Jurkat, Clone E6-1 (cell line): ENCODE measurements around the gene TTC27.

Experiments
- DNase-seq: peaks from one replicate; pipeline ENCODE4 v3.0.0-alpha.2; 2011; ENCODE audit warnings: low read depth, low spot score
- H3K4me3 ChIP-seq: 2 replicates; pipeline ENCODE4 v1.5.1; 2011; ENCODE audit warnings: mild to moderate bottlenecking, low read length, control low read depth, moderate library complexity

The TTC27 gene

GRCh38 chr2:32780961-32781360, 153.1 kb downstream of the TTC27 start:
- no peak overlapping the region for H3K4me3 ChIP-seq
- no peak for DNase-seq

DNA sequence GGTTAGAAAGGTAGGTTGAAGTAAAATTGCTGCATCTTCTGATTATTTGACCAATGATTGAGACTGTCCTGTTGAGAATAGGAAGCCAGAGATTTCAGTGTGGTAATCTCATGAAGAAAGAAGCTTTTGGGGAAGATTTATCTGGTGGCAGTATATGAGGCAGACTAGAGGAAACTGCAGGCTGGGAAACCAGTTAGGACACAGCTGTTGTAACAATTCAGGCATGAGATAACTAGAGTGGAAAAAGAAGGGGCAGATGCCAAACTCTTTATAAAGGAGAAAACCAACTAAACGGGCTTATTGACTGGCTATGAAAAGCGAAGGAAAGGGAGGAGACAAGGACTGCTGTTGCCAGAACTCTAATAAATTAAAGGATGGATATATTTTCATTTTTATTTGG, 155.6 kb downstream of the TTC27 start:
- DNase-seq: no peak
- no peak overlapping the region for H3K4me3 ChIP-seq

DNA sequence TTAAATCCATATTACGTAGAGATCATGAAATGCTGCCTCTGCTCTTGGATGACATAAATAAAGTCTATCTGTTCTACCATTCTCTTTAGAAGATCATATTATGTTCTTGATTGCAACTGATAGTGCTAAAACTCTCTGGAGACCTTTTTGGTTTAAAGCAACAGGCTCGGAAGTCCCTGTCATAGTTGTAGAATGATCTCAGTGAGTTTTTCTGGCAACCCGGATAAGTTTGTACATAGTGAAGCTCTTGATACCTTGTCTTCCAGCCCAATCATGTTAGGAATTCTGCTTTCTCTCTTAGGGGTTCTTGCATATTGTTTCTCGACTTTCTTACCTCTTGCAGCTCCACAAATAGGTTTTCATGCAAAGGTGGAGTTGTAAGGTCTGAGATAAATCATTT, 156.1 kb downstream of the TTC27 start:
- DNase-seq: no peak
- H3K4me3 ChIP-seq: no peak overlapping the region

GRCh38 chr2:32787207-32787606, 159.4 kb downstream of the TTC27 start:
- no peak overlapping the region for H3K4me3 ChIP-seq
- no peak for DNase-seq

GRCh38 chr2:32788114-32788513, 160.3 kb downstream of the TTC27 start:
- DNase-seq: no peak
- H3K4me3 ChIP-seq: no peak overlapping the region

GRCh38 chr2:32792416-32792815, 164.6 kb downstream of the TTC27 start:
- DNase-seq: no peak
- H3K4me3 ChIP-seq: no peak overlapping the region

- H3K4me3 ChIP-seq: no peak overlapping the region
- DNase-seq: no peak
Observed at GRCh38 chr2:32798829-32799228, 171.0 kb downstream of the TTC27 start.

- no peak for DNase-seq
- no peak overlapping the region for H3K4me3 ChIP-seq
Observed at GRCh38 chr2:32801741-32802140, 173.9 kb downstream of the TTC27 start.

- H3K4me3 ChIP-seq: no peak overlapping the region
- no peak for DNase-seq
Observed at GRCh38 chr2:32802877-32803276, 175.0 kb downstream of the TTC27 start.

- no peak for DNase-seq
- H3K4me3 ChIP-seq: no peak overlapping the region
Observed at GRCh38 chr2:32804205-32804604, 176.4 kb downstream of the TTC27 start.

DNA sequence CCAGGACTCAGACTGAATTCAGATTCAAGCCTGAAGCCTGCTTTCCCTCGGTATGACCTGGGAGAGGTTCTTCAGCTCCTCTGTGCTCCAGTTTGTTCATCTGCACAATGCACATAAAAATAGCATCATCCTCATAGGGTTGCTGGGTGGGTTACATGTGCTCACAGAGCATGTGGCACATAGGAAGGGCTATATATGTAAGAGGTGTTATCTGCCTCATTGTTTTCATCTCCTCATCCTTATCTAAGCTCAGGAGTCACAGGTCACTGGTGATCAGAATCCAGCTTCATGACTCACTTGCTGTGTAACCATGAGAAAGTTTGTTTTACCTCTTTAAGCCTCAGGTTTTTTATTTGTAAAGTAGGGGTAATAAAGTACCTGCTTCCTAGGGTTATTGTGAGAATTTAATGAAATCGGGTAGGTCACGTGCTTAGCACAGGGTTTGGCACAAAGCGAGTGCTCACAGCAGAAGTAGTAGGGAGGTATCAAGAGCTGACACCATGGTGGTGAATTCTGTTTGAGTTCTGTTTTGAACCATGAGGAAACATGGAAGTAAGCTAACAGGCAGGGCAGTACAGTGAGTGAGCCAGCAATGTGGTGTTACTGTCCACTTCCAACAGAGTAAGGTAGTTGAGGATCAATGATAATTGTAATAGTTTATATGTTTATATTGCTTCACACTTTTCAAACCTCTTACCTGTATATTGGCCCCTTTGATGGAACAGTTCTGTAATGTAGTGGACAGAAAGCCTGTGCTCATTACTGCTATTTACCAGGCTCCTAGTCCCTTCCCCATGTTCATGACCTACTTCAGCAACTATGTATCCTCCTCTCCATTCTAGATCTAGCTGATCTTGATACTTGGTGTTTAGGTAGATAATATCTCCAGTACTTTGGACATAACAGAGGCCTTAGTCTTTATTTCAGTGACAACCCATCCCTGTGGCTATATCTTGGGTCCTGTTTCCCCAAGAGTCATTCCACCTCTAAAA, 177.6 kb downstream of the TTC27 start:
- no peak for DNase-seq
- H3K4me3 ChIP-seq: no peak overlapping the region

- no peak overlapping the region for H3K4me3 ChIP-seq
- DNase-seq: no peak
Observed at GRCh38 chr2:32806857-32807256, 179.0 kb downstream of the TTC27 start.

GRCh38 chr2:32807662-32808061, 179.8 kb downstream of the TTC27 start:
- DNase-seq: no peak
- H3K4me3 ChIP-seq: no peak overlapping the region

DNA sequence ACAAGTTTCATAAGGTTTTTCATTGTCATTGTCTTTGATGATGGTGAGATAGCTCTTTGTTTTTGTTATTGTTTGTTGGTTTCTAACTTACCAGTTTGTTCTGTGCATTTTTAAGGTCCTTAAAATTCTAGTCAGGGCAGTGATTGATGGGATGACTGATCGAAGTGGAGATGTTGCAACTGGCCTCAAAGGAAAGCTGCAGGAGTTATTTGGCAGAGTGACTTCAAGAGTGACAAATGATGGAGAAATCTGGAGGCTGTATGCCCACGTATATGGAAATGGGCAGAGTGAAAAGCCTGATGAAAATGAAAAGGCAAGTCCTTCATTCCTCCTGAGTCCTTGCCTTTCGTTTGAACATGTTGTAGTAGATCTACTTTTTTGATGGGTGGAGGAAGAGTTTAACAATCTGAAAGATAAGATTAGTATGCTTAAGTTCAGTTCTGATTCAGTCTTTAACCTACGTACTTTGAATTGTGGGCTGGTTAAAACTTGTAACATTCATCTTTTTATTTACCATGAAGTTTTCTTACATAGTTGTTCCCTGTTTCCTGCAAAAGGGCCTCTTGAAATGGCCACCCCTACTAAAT, 183.2 kb downstream of the TTC27 start:
- no peak overlapping the region for H3K4me3 ChIP-seq
- DNase-seq: no peak

GRCh38 chr2:32811696-32812095, 183.8 kb downstream of the TTC27 start:
- no peak for DNase-seq
- H3K4me3 ChIP-seq: no peak overlapping the region

DNA sequence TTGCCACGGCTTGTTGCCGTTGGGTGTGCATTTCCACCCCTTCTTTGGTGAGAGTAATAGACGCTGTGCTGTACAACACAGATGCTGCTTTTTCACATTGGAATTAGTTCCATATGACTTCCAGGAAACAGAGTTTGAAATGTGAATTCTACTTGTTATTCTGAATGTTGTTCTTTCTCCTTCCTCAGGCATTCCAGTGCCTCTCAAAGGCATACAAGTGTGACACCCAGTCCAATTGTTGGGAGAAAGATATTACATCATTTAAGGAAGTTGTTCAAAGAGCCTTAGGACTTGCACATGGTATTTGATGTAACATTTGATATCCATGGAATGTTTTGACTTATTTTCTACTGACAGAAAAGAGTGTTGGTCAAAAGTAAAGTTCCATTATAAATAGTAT, 184.5 kb downstream of the TTC27 start:
- H3K4me3 ChIP-seq: no peak overlapping the region
- no peak for DNase-seq

DNA sequence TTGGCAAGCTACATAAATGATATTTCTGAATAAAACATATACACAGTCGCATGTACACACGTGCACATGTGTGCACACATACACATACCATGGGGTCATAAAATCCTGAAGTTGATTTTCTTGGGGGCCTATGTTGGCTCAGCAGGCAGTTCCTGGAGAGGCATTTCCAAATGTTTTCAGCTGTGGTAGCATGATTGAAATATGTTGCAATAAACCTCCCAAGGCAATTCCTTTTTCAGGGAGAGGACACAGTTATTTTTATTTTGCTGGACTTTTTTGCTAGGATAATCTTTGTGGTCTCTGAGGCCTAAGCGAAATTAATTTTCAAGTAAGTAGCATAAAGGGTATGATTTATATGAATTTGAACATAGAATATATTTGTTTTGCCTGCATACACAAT, 192.2 kb downstream of the TTC27 start:
- DNase-seq: no peak
- H3K4me3 ChIP-seq: no peak overlapping the region

DNA sequence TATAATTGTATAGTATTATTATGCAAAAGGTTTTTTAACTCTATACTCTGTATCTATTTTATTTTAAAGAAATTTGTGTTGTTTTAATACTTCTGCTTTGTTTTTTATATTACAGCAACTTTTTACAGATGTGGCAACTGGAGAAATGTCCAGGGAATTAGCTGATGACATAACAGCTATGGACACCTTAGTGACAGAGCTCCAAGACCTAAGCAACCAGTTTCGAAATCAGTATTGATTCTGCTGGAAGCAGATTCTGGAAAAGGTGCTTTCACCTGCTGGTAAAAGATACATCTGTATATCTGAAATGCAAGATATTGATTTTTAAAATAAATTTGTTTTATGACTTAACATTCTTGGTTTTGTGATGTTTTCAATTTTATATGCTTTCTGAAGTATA, 192.9 kb downstream of the TTC27 start:
- H3K4me3 ChIP-seq: no peak overlapping the region
- DNase-seq: no peak

GRCh38 chr2:32824070-32824809, 196.4 kb downstream of the TTC27 start:
- H3K4me3 ChIP-seq: no peak overlapping the region
- no peak for DNase-seq

- DNase-seq: no peak
- H3K4me3 ChIP-seq: no peak overlapping the region
Observed at GRCh38 chr2:32825291-32825712, 197.5 kb downstream of the TTC27 start.
